ENCODE data around the gene METTL5. TPM values are rescaled to one million over a fixed set of nuclear protein-coding genes. Genes with fewer than 3 reads are reported as not detected.
A peak's percentile ranks its signal among the peaks of the same experiment; 100 is the strongest.

METTL5 gene
- total RNA-seq, 2 experiments from 2014 or later, result 63.4 to 63.6 TPM

- POLR2A ChIA-PET, result no interaction called here
- H3K36me3 Mint-ChIP-seq (ENCODE audit: low read depth), result no peaks in the 10 kb centered on the region
- DNase-seq, result no peak
- CTCF ChIA-PET, result interaction anchor here (1.2 to 1.7 kb wide), 2 partner anchors 23 to 318 kb away, joined by 3 read pairs; no protein-coding TSS in a partner anchor
- H3K4me3 Mint-ChIP-seq, result no peak overlapping the region
- peaks cover 5% of the 10 kb centered on the region for H3K27me3 Mint-ChIP-seq
- no peak overlapping the region for H3K27ac Mint-ChIP-seq
- no peaks in the 10 kb centered on the region for H3K9me3 Mint-ChIP-seq
- peaks cover 28% of the 10 kb centered on the region for H3K4me1 Mint-ChIP-seq
Measured at GRCh38 chr2:169771021-169771420, 53.7 kb downstream of the METTL5 start.

- Mint-ChIP-seq H3K9me3 (no peaks in the 10 kb centered on the region), H3K4me1 (peaks cover 26% of the 10 kb centered on the region), H3K4me3 (peak overlapping the region; percentile 75), H3K36me3 (ENCODE audit: low read depth) (no peaks in the 10 kb centered on the region), H3K27ac (no peak overlapping the region), H3K27me3 (peaks cover 5% of the 10 kb centered on the region)
- CTCF ChIA-PET, result interaction anchor here (0.7 to 1.6 kb wide), 3 partner anchors 76 to 289 kb away, joined by 3 to 4 read pairs (median 4); partner anchors contain the start of gene BBS5
- peak; percentile 48 for DNase-seq
- POLR2A ChIA-PET, result interaction anchor here (1.0 kb wide), 1 partner anchor 177 kb away, joined by 8 read pairs; no protein-coding TSS in a partner anchor
Measured at GRCh38 chr2:169768262-169768995, 56.3 kb downstream of the METTL5 start.

DNA sequence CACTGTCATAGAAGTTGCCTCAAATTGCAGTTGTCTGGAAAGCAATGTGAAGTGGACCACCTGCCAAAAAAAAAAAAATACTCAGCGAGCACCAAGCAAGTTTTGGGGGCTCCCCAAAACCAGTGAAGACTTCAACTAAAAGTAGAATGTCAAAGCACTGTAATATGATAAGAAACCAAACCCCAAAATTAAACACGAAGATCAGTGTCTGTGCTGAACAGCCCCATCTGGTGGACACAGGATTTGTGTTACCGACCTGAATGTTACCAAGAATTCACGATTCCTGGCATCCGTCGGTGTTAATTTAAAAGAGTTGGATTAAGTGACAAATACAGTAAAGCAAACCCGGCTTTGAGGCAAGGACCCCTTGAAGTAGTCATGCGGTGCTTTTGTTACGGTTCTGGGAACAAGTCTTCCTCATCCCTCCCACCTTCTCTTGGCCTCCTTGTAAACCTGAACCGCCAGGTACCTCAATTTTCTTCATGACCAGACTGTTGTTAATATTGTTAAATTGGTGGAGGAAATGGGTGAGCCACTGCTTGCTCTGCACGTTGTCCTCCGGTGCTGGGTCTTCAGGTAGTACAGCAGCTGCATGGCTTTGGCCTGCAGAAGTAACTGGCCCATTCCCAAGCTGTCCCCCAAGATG, 57.3 kb downstream of the METTL5 start:
- H3K27me3 Mint-ChIP-seq, result peaks cover 5% of the 10 kb centered on the region
- CTCF ChIA-PET, result interaction anchor here (1.4 to 1.6 kb wide), 2 partner anchors 75 to 99 kb away, joined by 4 read pairs; no protein-coding TSS in a partner anchor
- POLR2A ChIA-PET, result interaction anchor here (1.0 kb wide), 1 partner anchor 176 kb away, joined by 8 read pairs; no protein-coding TSS in a partner anchor
- peak; percentile 66 for DNase-seq
- no peaks in the 10 kb centered on the region for H3K36me3 Mint-ChIP-seq (ENCODE audit: low read depth)
- peaks cover 31% of the 10 kb centered on the region for H3K4me1 Mint-ChIP-seq
- H3K4me3 Mint-ChIP-seq, result peak overlapping the region; percentile 38
- H3K27ac Mint-ChIP-seq, result no peak overlapping the region
- no peaks in the 10 kb centered on the region for H3K9me3 Mint-ChIP-seq

DNA sequence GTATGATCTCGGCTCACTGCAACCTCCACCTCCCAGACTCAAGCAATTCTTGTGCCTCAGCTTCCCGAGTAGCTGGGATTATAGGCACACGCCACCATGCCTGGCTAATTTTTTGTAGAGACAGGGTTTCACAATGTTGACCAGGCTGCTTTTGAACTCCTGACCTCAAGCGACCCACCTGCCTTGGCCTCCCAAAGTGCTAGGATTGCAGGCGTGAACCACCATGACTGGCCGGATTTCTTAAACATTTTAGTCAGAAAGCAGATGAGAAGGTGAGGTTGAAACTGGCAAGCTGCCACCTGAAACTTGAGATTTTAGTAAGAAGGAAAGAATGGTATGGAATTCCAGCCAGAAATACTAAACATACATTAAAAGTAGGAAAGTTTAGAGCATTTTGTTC, 59.2 kb downstream of the METTL5 start:
- ChIA-PET POLR2A (no interaction called here), CTCF (interaction anchor here (0.9 kb wide), 1 partner anchor 67 kb away, joined by 3 read pairs; no protein-coding TSS in a partner anchor)
- Mint-ChIP-seq H3K27me3 (peaks cover 5% of the 10 kb centered on the region), H3K4me3 (no peak overlapping the region), H3K36me3 (ENCODE audit: low read depth) (peaks cover under 1% of the 10 kb centered on the region), H3K27ac (no peak overlapping the region), H3K4me1 (peaks cover 45% of the 10 kb centered on the region), H3K9me3 (no peaks in the 10 kb centered on the region)
- no peak for DNase-seq

DNA sequence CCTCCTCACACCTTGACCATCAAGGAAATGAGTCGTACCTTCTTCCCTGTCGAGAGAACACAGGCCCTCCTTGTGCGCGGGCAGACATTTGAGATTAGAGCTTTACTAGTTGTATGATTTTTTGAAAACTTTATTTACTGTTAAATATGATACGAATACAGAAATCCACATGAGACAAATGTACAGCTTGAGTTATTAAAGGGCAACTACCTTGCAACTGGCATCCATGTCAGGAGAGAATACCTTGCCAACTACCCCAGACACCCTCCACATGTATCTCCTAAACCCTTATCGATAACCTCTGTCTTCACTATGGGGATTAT, 62.8 kb downstream of the METTL5 start:
- ChIA-PET CTCF (no interaction called here), POLR2A (no interaction called here)
- no peak for DNase-seq
- Mint-ChIP-seq H3K4me3 (no peak overlapping the region), H3K9me3 (no peaks in the 10 kb centered on the region), H3K4me1 (peaks cover 31% of the 10 kb centered on the region), H3K27ac (no peak overlapping the region), H3K27me3 (peaks cover 3% of the 10 kb centered on the region), H3K36me3 (ENCODE audit: low read depth) (peaks cover 3% of the 10 kb centered on the region)

Other genes starting within 250 kb of the METTL5 start
- gene PPIG, start 240.6 kb downstream of the METTL5 start, total RNA-seq, result 10 to 100 TPM; 48.8 to 49.6 TPM
- gene CFAP210, start 130.5 kb downstream of the METTL5 start, total RNA-seq, result not detected
- gene PHOSPHO2, start 130.4 kb downstream of the METTL5 start, total RNA-seq, result 1 to 10 TPM; 2.8 to 3.4 TPM
- gene KLHL23, start 91.1 kb downstream of the METTL5 start, total RNA-seq, result 1 to 10 TPM; 2.3 to 2.8 TPM
- gene SSB, start 26.0 kb downstream of the METTL5 start, total RNA-seq, result 10 to 100 TPM; 81.6 to 85.4 TPM
- 10 to 100 TPM; 19.7 to 19.8 TPM for gene UBR3, start 2.5 kb upstream of the METTL5 start, total RNA-seq